ENCODE data around the gene GFAP.

GFAP gene

GRCh38 chr17:44909681-44910144 lies 5.6 kb downstream of the GFAP start:
- Histone ChIP-seq H3K9me2 (replicated peaks; ENCODE audit: low read depth, low read length) (no peaks in the 10 kb centered on the region), H3K9ac (ENCODE audit: low read depth, low read length, poor library complexity, severe bottlenecking) (no peak overlapping the region), H3F3A (ENCODE audit: low read depth) (no peaks in the 10 kb centered on the region), H3K4me1 (ENCODE audit: insufficient read depth, low read length, poor library complexity, severe bottlenecking) (no peaks in the 10 kb centered on the region), H3K36me3 (ENCODE audit: insufficient read depth, low read length) (no peaks in the 10 kb centered on the region), H3K79me2 (ENCODE audit: insufficient read depth, low read length) (no peaks in the 10 kb centered on the region), H3K27me3 (ENCODE audit: insufficient read depth, low read length, poor library complexity, severe bottlenecking) (no peaks in the 10 kb centered on the region), H3K4me2 (ENCODE audit: low read depth, low read length, poor library complexity, severe bottlenecking) (no peak overlapping the region), H3K9me3 (ENCODE audit: insufficient read depth, low read depth, low read length) (no peaks in the 10 kb centered on the region), H4K20me1 (ENCODE audit: insufficient read depth, low read length, poor library complexity, severe bottlenecking) (no peaks in the 10 kb centered on the region), H3K4me3 (ENCODE audit: low read length, poor library complexity, severe bottlenecking) (no peak overlapping the region), H2AFZ (ENCODE audit: low read length) (no peak overlapping the region)
- TF ChIP-seq CTCF (conservative IDR thresholded peaks at IDR 0.05; ENCODE audit: low read length), result no peak
- no peak for TF ChIP-seq EZH2phosphoT487 (IDR thresholded peaks at IDR 0.05; ENCODE audit: borderline replicate concordance)

- Histone ChIP-seq H3F3A (ENCODE audit: low read depth) (no peaks in the 10 kb centered on the region), H3K4me3 (ENCODE audit: low read length, poor library complexity, severe bottlenecking) (no peak overlapping the region), H3K9ac (ENCODE audit: low read depth, low read length, poor library complexity, severe bottlenecking) (no peak overlapping the region), H3K36me3 (ENCODE audit: insufficient read depth, low read length) (no peaks in the 10 kb centered on the region), H4K20me1 (ENCODE audit: insufficient read depth, low read length, poor library complexity, severe bottlenecking) (no peaks in the 10 kb centered on the region), H3K4me1 (ENCODE audit: insufficient read depth, low read length, poor library complexity, severe bottlenecking) (no peaks in the 10 kb centered on the region), H3K79me2 (ENCODE audit: insufficient read depth, low read length) (no peaks in the 10 kb centered on the region), H3K9me2 (replicated peaks; ENCODE audit: low read depth, low read length) (no peaks in the 10 kb centered on the region), H3K9me3 (ENCODE audit: insufficient read depth, low read depth, low read length) (no peaks in the 10 kb centered on the region), H2AFZ (ENCODE audit: low read length) (no peak overlapping the region), H3K4me2 (ENCODE audit: low read depth, low read length, poor library complexity, severe bottlenecking) (no peak overlapping the region), H3K27me3 (ENCODE audit: insufficient read depth, low read length, poor library complexity, severe bottlenecking) (no peaks in the 10 kb centered on the region)
- TF ChIP-seq CTCF (conservative IDR thresholded peaks at IDR 0.05; ENCODE audit: low read length), result no peak
- TF ChIP-seq EZH2phosphoT487 (IDR thresholded peaks at IDR 0.05; ENCODE audit: borderline replicate concordance), result no peak
Observed at GRCh38 chr17:44908761-44909326, 6.5 kb downstream of the GFAP start.

- H3K4me1 ChIP-seq (ENCODE audit: insufficient read depth, low read length, poor library complexity, severe bottlenecking), result no peaks in the 10 kb centered on the region
Observed at GRCh38 chr17:44907729-44908470, 7.4 kb downstream of the GFAP start.

More at GRCh38 chr17:44907729-44908470, 7.4 kb downstream of the GFAP start:
- Histone ChIP-seq H4K20me1 (ENCODE audit: insufficient read depth, low read length, poor library complexity, severe bottlenecking) (no peaks in the 10 kb centered on the region), H3K9me3 (ENCODE audit: insufficient read depth, low read depth, low read length) (no peaks in the 10 kb centered on the region), H3F3A (ENCODE audit: low read depth) (no peaks in the 10 kb centered on the region), H3K9ac (ENCODE audit: low read depth, low read length, poor library complexity, severe bottlenecking) (no peak overlapping the region), H3K36me3 (ENCODE audit: insufficient read depth, low read length) (no peaks in the 10 kb centered on the region), H3K4me2 (ENCODE audit: low read depth, low read length, poor library complexity, severe bottlenecking) (no peak overlapping the region), H3K79me2 (ENCODE audit: insufficient read depth, low read length) (no peaks in the 10 kb centered on the region), H2AFZ (ENCODE audit: low read length) (no peak overlapping the region), H3K4me3 (ENCODE audit: low read length, poor library complexity, severe bottlenecking) (no peak overlapping the region), H3K27me3 (ENCODE audit: insufficient read depth, low read length, poor library complexity, severe bottlenecking) (no peaks in the 10 kb centered on the region), H3K9me2 (replicated peaks; ENCODE audit: low read depth, low read length) (no peaks in the 10 kb centered on the region)
- no peak for TF ChIP-seq EZH2phosphoT487 (IDR thresholded peaks at IDR 0.05; ENCODE audit: borderline replicate concordance)
- TF ChIP-seq CTCF (conservative IDR thresholded peaks at IDR 0.05; ENCODE audit: low read length), result no peak

Data from Loucy (cell line).